Measurements from ENCODE around the gene TBC1D14.

The TBC1D14 gene

DNA sequence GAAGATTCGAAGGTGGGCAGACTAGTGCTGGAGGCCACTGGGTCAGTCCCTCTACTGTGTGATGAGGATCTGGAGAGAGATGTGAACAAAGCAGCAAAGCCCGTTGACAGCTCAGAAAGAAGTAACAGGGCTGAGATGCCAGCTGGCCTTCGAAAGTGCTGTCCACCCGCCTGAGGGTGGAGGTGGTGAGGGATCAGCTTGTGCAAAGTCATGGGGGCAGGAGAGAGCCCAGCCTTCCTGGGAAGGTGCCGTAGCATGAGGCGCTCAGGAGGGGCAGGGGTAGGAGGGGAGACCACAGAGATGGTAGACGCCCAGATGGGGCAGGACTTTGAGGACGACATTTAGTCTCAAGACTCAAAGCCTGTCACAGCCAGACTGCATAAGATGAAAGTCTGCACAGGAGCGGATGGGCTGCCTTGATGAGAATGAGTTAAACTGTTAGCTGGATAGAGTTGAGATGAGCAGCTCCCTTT lies 19.7 kb downstream of the TBC1D14 start:
- DNase-seq (ENCODE audit: low read depth in 2 of 2) = no peak

GRCh38 chr4:6929812-6930464 lies 20.3 kb downstream of the TBC1D14 start:
- no peak for DNase-seq (ENCODE audit: low read depth in 2 of 2)

GRCh38 chr4:6932475-6932874 lies 22.8 kb downstream of the TBC1D14 start:
- DNase-seq (ENCODE audit: low read depth in 2 of 2) = no peak

DNA sequence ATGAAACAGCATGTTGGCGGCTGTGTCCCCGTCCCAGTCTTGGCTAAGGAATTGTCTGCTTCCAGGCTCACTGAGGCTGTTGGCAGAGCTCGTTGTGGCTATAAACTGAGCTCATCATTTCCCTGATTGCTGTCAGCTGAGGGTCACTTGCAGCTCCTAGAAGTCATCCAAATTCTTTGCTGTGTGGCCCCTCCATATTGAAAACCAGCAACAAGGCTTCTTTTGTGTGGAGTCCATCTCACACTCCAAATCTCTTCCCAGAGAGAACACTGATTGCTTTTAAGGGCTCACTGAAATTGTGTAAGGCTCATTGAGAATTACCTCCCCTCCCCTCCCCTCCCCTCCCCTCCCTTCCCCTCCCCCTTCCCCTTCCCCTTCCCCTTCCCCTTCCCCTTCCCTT lies 23.3 kb downstream of the TBC1D14 start:
- DNase-seq (ENCODE audit: low read depth in 2 of 2) = no peak

DNA sequence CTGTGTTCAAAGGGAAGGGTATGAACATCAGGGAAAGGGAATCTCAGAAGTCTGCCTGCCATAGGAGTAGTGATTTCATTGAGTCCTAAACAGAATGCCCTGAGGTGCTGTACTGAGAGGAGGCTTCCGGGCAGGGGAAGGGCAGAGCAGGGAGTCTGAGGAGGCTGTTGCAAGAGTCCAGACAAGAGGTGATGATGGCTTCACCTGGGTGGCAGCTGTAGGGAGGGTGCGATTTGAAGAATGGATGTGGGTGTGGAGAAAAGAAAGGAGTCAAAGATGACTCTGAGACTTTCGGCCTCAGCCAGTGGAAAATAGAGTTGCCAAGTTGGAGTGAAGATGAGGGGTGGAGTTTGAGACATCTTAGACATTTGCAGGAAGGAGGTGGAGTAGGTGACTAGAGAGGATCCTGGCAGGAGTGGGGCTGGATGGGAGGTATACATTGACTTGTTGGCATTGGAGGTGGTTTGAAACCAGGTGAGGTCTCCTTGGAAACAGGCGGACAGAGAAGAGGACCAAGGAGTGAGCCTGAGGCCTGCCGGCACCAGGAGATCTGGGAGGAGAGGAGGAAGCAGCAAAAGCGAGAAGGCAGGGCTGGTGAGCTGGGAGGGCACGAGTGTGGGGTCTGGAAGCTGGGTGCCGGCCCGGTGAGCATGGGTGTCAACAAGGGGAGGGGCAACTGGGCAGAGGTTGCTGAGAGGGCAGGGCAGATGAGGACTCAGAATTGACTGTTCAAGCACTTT lies 24.2 kb downstream of the TBC1D14 start:
- DNase-seq (ENCODE audit: low read depth in 2 of 2) = no peak

GRCh38 chr4:6935965-6936364 lies 26.3 kb downstream of the TBC1D14 start:
- no peak for DNase-seq (ENCODE audit: low read depth in 2 of 2)

GRCh38 chr4:6937201-6937600 lies 27.6 kb downstream of the TBC1D14 start:
- DNase-seq (ENCODE audit: low read depth in 2 of 2) = no peak

- DNase-seq (ENCODE audit: low read depth in 2 of 2) = no peak
Measured at GRCh38 chr4:6937754-6938153, 28.1 kb downstream of the TBC1D14 start.

DNA sequence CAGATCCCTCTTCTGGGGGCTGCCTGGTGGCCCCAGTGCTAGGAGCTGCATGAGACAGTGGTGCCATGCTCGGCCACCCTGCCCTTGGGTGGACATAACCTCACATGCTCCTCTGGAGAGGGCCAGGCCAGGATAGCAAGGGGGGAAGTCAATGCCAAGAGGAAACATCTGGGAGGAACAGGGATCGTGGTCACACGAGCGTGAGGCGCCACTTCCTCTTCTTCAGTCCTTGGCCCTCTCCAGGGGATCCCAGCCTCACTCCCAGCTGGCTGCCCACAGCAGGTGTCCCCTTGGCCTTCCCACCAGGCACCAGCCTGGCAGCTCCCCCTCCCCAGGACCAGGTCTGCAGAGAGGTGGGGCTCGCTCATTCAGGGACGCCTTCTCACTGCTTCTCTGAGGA lies 28.6 kb downstream of the TBC1D14 start:
- DNase-seq (ENCODE audit: low read depth in 2 of 2) = no peak

- DNase-seq (ENCODE audit: low read depth in 2 of 2) = no peak
Measured at GRCh38 chr4:6938647-6939271, 29.1 kb downstream of the TBC1D14 start.

- no peak for DNase-seq (ENCODE audit: low read depth in 2 of 2)
Measured at GRCh38 chr4:6939761-6940743, 30.4 kb downstream of the TBC1D14 start.

DNA sequence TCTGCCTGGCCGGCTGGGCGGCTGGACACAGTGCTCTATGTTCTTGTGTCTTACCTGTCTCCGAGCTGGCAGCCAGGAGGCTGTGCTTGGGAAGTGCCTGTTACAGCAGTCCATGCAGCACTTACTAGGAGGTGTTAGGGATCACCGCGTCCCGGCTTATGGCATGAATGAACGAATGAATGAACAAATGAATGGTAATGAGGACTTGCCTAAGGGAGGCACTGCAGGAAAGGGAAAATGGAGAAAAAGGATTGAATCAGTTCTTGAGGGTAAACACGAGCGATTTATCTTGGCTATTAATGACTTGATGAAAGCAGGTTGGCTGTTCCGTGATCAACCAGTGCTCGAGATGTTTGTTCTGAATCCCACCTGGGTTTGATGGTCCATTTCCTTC lies 31.1 kb downstream of the TBC1D14 start:
- DNase-seq (ENCODE audit: low read depth in 2 of 2) = no peak

- DNase-seq (ENCODE audit: low read depth in 2 of 2) = no peak
Measured at GRCh38 chr4:6941796-6942195, 32.2 kb downstream of the TBC1D14 start.

- DNase-seq (ENCODE audit: low read depth in 2 of 2) = peak; percentile 6 to 12
Measured at GRCh38 chr4:6942238-6942800, 32.7 kb downstream of the TBC1D14 start.

GRCh38 chr4:6943012-6943884 lies 33.6 kb downstream of the TBC1D14 start:
- DNase-seq (ENCODE audit: low read depth in 2 of 2) = no peak

DNA sequence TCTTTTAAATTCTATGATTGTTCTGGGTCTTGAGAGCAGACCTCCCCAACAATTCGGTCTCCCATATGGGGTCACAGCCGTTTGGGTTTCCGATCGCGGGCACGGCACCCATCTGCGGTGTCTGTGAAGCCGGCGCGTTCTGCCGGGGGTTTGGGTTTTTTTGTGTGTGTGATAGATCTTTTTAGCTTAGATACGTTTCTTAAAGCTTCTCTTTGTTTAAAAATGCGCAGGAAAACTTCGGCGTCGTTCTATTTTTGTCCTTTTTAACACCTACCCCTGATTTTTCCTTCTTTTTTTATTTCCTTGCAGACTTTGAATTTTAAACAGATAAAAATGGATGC lies 34.2 kb downstream of the TBC1D14 start:
- DNase-seq (ENCODE audit: low read depth in 2 of 2) = no peak

GRCh38 chr4:6944301-6945051 lies 34.9 kb downstream of the TBC1D14 start:
- no peak for DNase-seq (ENCODE audit: low read depth in 2 of 2)

GRCh38 chr4:6945052-6945409 lies 35.4 kb downstream of the TBC1D14 start:
- no peak for DNase-seq (ENCODE audit: low read depth in 2 of 2)

- no peak for DNase-seq (ENCODE audit: low read depth in 2 of 2)
Measured at GRCh38 chr4:6946497-6946896, 36.9 kb downstream of the TBC1D14 start.

DNA sequence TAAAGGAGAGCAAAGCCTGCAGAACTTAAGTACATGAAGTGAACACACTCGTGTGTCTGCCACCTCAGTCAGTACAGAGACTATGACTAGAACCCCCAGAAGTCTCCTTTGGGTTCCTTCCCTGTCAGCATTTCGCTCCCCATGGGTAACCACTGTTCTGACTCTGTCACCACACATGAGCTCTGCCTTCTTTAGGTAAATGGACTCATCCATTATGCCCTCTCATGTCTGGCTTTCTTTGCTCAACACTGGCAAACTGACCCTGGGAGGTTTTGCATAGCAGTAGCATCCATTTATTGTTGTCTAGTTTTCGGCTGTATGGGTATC lies 38.5 kb downstream of the TBC1D14 start:
- DNase-seq (ENCODE audit: low read depth in 2 of 2) = no peak
